Measurements from ENCODE around the gene RAD51B.

The RAD51B gene

GRCh38 chr14:68684466-68685418 is 865.2 kb downstream of the RAD51B start:
- DNase-seq (ENCODE audit: low read depth in 4 of 4, low spot score in 1 of 4), result no peak

GRCh38 chr14:68685419-68686204 is 866.0 kb downstream of the RAD51B start:
- DNase-seq (ENCODE audit: low read depth in 4 of 4, low spot score in 1 of 4), result peak; percentile 32 to 56 (median 47)

GRCh38 chr14:68686205-68686465 is 866.6 kb downstream of the RAD51B start:
- no peak for DNase-seq (ENCODE audit: low read depth in 4 of 4, low spot score in 1 of 4)

- no peak for DNase-seq (ENCODE audit: low read depth in 4 of 4, low spot score in 1 of 4)
These were observed 867.1 kb downstream of the RAD51B start for GRCh38 chr14:68686724-68687123.

- DNase-seq (ENCODE audit: low read depth in 4 of 4, low spot score in 1 of 4), result no peak
These were observed 868.2 kb downstream of the RAD51B start for GRCh38 chr14:68687746-68688145.

GRCh38 chr14:68688872-68689371 is 869.3 kb downstream of the RAD51B start:
- DNase-seq (ENCODE audit: low read depth in 4 of 4, low spot score in 1 of 4), result no peak

- no peak for DNase-seq (ENCODE audit: low read depth in 4 of 4, low spot score in 1 of 4)
These were observed 869.9 kb downstream of the RAD51B start for GRCh38 chr14:68689511-68689910.

- no peak for DNase-seq (ENCODE audit: low read depth in 4 of 4, low spot score in 1 of 4)
These were observed 870.7 kb downstream of the RAD51B start for GRCh38 chr14:68690089-68690958.

- no peak for DNase-seq (ENCODE audit: low read depth in 4 of 4, low spot score in 1 of 4)
These were observed 871.6 kb downstream of the RAD51B start for GRCh38 chr14:68691031-68691791.

GRCh38 chr14:68691792-68692118 is 872.2 kb downstream of the RAD51B start:
- DNase-seq (ENCODE audit: low read depth in 4 of 4, low spot score in 1 of 4), result no peak

GRCh38 chr14:68692216-68692615 is 872.6 kb downstream of the RAD51B start:
- DNase-seq (ENCODE audit: low read depth in 4 of 4, low spot score in 1 of 4), result no peak

- DNase-seq (ENCODE audit: low read depth in 4 of 4, low spot score in 1 of 4), result no peak
These were observed 873.6 kb downstream of the RAD51B start for GRCh38 chr14:68692916-68693771.

- DNase-seq (ENCODE audit: low read depth in 4 of 4, low spot score in 1 of 4), result no peak
These were observed 874.3 kb downstream of the RAD51B start for GRCh38 chr14:68693926-68694325.

GRCh38 chr14:68694516-68695235 is 875.1 kb downstream of the RAD51B start:
- DNase-seq (ENCODE audit: low read depth in 4 of 4, low spot score in 1 of 4), result no peak

GRCh38 chr14:68695326-68695768 is 875.8 kb downstream of the RAD51B start:
- DNase-seq (ENCODE audit: low read depth in 4 of 4, low spot score in 1 of 4), result no peak

GRCh38 chr14:68695856-68696255 is 876.3 kb downstream of the RAD51B start:
- DNase-seq (ENCODE audit: low read depth in 4 of 4, low spot score in 1 of 4), result no peak

- DNase-seq (ENCODE audit: low read depth in 4 of 4, low spot score in 1 of 4), result no peak
These were observed 876.7 kb downstream of the RAD51B start for GRCh38 chr14:68696266-68696665.

- DNase-seq (ENCODE audit: low read depth in 4 of 4, low spot score in 1 of 4), result no peak
These were observed 877.3 kb downstream of the RAD51B start for GRCh38 chr14:68696721-68697495.

Data from stimulated activated CD4-positive, alpha-beta T cell treated with anti-CD3 and anti-CD28 coated beads, Interleukin-1b, Interleukin-23, amount 100 ng/mL, for 24 hours (primary cell).